DMS114 treated with DMSO at 0.1 percent for 48 hours (cell line): Measurements from ENCODE around the gene CDC20.
"Not testable (repeated sequence)": the region's sequence is repeated elsewhere in the genome, so short reads cannot be mapped to it uniquely, and the experiment has no call there.

ENCODE experiments used
- DNase-seq: peaks from one replicate; lab custom pipeline; 2025; ENCODE audit not compliant: unreplicated experiment; lab: John Stamatoyannopoulos, UW

The CDC20 gene

DNA sequence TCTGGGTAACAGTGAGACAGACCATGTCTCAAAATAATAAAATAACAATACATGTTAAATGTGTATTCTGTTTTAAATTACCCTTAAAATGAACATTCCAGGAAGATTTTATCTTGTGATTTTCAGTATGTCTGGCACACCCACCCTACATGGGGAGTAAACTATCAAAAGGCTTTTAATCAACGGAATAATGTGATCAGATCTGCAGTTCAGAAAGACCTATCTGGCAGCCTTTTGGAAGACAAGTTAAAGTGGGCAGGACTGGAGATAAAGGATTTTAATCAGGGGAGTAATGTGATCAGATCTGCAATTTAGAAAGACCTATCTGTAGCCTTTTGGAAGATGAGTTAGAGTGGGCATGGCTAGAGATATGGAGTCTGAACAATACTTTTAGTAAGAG lies 20.7 kb downstream of the CDC20 start:
- no peak for DNase-seq

DNA sequence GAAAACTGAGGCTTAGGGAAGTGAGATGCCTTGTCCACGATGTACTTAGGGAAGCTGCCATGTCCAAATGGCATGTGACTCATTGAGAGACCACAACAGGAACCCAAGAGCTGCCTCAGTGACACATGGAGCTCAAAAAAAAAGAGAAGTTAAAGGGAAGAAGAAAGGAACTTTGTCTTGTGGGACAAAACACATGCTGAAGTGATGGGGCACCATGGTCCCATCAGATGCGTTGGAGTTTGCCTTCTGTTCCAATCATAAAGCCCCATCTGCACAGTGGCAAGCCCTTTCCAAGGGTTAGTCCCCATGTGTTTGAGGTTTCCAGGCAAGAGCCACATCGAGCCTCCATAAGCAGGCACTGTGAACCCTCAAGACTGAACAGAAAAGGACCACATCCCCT lies 22.8 kb downstream of the CDC20 start:
- no peak for DNase-seq

GRCh38 chr1:43382027-43382779 lies 23.4 kb downstream of the CDC20 start:
- no peak for DNase-seq

DNA sequence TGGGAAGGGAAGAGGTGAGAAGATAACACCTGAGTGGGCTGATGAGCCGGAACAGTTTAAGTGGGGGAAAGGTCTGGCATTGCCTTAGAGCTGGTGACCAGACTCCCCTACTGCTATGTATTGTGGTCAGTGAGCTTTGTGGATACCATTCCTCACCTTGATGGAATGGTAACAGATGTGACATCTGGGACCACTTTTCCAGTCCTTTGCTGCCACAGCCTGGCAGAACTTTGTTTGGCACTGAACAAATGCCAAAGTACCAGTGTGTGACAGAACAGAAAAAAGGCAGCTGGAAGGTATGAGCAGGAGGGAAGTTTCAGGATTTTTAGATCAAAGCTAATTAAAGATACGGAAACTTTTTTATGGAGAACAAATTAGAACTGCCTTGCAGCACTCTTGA lies 24.7 kb downstream of the CDC20 start:
- DNase-seq: no peak

- DNase-seq: no peak
These were observed 27.9 kb downstream of the CDC20 start for GRCh38 chr1:43386676-43387075.

GRCh38 chr1:43387976-43388599 lies 29.3 kb downstream of the CDC20 start:
- DNase-seq: no peak

GRCh38 chr1:43388613-43389012 lies 29.8 kb downstream of the CDC20 start:
- no peak for DNase-seq

GRCh38 chr1:43389326-43390313 lies 30.8 kb downstream of the CDC20 start, which contains the start of the genes MED8 and SZT2:
Gene MED8, minus strand, starts transcription at chr1:43389800. Its CDS starts 36 bp downstream, at chr1:43389764.
Gene SZT2, plus strand, starts transcription at chr1:43389899. Its CDS starts 70 bp downstream, at chr1:43389969.
- DNase-seq: peak; percentile 91

- DNase-seq: no peak
These were observed 33.9 kb downstream of the CDC20 start for GRCh38 chr1:43392702-43393101.

DNA sequence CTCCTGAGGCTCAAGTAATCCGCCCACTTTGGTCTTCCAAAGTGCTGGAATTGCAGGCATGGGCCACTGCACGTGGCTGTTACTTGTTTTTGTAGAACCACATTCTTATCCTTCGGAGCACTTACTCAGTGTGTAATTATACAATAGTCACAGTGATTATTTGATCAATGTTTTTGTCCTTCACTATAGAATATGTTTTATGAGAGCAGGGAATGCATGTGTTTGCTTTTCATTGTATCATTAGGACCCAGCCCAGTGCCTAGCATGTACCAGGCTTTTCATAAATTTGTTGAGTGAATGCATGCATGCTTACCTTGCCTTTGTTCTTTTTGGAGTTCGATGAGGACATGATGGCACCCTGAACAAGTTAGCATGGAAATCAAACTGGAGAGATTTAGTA lies 36.7 kb downstream of the CDC20 start:
- no peak for DNase-seq

DNA sequence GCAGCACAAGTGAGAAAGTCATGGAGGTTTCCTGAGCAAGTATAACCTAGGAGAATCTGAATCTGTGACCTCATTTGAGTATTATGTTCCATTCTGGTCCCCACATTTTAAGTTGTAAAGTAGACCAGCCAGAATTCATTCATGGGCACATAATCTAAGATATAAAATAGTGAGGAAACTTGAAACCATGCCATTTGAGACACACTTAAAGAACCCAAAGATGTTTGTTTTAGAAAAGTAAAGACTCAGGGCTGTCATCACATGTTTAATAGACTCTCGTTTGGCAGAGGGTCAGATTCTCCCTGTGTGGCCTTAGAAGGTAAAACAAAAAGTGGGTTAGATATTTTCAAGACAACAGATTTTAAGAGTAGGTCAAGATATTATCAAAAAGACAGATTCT lies 37.3 kb downstream of the CDC20 start:
- DNase-seq: no peak

DNA sequence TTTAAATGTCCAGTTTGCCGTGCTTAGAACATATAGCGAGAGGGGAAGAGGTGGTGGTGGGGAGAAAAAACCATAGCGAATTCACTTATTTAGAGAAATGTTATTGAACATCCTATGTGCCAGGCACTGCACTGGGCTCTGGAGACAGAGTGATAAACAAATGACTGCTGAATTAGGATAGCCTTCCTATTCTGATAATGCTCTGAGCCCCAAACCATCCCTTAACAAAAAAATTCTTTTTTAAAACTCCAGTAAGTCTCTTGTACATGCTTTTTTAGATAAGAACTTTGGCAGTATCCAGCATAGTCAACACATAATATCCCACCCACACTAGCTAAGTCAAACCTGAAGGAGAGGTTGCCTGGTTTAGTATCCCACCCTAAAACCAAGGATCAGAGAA lies 39.4 kb downstream of the CDC20 start:
- DNase-seq: no peak

DNA sequence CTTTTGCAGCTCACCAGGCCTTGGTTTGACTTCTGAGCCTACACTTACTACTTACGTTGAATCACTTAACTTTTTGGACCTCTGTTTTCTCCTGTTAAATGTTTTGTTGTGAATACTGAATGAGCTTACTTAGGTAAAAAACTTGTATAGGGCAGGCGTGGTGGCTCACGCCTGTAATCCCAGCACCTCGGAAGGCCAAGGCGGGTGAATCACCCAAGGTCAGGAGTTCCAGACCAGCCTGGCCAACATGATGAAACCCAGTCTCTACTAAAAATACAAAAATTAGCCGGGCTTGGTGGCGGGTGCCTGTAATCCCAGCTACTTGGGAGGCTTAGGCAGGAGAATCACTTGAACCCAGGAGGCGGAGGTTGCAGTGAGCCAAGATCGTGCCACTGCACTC lies 41.7 kb downstream of the CDC20 start:
- DNase-seq: not testable (repeated sequence)

DNA sequence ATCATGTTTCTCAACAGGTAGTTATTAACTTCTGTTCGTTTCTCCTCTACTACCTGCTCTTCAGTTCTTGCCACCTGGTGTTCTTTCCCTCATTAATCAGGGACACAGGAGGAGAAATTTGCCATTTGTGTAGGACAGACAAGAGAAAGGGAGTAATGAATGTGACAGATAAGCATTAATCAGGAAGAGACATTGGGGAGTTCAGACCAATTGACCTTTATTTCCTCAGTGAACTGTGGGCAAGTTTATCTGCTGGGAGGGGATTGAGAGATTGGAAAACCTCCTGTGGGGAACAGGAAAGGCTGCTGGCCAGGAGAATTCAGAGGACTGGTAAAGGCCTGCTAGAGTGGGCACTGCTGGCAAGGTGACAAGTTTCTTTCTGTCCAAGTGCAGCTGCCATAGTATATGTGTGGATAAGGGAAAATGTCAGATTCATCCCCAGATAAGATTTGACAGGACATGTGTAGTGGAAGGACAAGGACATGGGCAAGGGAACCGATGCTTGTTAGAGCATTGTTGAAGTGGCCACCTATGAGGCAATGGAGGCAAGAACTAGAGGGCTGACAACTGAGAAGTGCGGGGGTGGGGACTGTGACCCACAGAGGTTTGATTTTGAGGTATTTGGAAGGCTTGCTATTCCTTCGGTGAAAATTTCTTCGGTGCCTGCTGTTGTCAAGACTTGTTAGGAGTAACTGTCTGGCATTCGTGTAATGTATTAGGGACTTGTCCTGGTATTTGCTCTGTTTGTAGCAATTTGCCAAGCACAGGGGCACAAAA lies 43.5 kb downstream of the CDC20 start:
- DNase-seq: no peak

- DNase-seq: no peak
These were observed 45.6 kb downstream of the CDC20 start for GRCh38 chr1:43404353-43404752.

DNA sequence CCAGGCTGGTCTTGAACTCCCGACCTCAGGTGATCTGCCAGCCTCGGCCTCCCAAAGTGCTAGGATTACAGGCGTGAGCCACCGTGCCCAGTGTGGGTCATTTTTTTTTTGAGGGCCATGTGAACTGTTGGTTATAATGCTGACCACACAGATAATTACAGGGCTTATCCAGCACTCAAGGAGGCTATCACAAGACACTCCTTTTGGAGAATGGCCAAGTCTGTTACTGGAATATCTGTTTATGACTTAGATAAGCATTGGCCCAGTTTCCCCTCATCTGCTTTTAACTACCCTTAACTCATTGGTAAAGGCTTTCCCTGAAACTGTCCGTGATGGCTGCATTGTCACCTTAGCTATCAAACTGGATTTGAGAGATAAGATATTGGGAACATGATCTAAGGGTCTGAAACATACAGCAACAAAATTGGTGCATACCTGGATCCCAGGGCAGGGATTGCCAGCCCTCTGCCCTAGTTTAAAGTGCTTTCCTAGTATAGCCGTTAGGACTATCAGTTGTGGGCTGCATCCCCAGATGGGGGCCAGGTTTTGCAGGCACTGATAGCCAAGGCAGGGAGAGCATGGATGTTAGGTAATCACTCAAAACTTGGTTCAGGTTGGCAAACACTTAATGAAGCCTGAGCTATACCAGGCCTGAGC lies 46.6 kb downstream of the CDC20 start:
- DNase-seq: no peak

GRCh38 chr1:43405876-43406234 lies 47.1 kb downstream of the CDC20 start:
- no peak for DNase-seq

DNA sequence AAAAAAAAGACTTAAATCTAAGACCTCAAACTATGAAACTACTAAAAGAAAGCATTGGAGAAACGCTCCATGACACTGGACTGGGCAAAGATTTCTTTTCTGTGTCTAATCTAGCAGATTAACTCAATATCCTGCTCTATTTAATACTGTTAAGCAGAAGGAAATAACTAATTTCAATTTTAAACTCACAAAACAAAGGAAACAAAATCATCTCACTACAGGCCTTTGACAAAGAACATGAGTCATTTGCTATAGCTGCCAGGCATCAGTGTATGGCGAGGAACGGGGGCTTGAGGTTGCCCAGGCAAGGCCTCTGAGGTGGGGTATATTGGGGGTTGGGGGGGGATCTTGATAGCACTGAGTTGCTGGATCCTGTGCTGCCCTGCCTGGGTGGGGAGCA lies 51.8 kb downstream of the CDC20 start:
- no peak for DNase-seq
